Pancreas (tissue), 10 donors: ENCODE results near the gene FUCA1. TPM values are rescaled to one million over a fixed set of nuclear protein-coding genes. Genes with fewer than 3 reads are reported as not detected.

Experiments used
- ATAC-seq, 4 donors: fragments of 200-7000 bp; cut with Tn5 transposase; one replicate each; pipeline versions ENCODE4 v1.8.0 to v1.9.1; 2020; ENCODE audit warnings: mild to moderate bottlenecking in 4 of 4, moderate library complexity in 4 of 4
- DNase-seq, 6 donors: peaks; one replicate each; pipeline ENCODE4 v3.0.0-alpha.2; 2020
- FAIRE-seq: peaks from 2 replicates; lab custom pipeline; 2012; peaks lifted over from hg19 to GRCh38; lab: Jason Lieb, UNC
- H3K27ac ChIP-seq, 4 donors: fragments of 200-600 bp; sonication (generic); 1 replicate in 3 of 4; 2 replicates in 1 of 4; pipeline versions ENCODE4 v1.5.0 to v1.8.0; 2020
- H3K27me3 ChIP-seq, 4 donors: fragments of 200-600 bp; one replicate each; pipeline ENCODE4 v1.8.0; 2021
- H3K36me3 ChIP-seq, 3 donors: fragments of 200-600 bp; sonication (generic) in 1 of 3; one replicate each; pipeline versions ENCODE4 v1.5.0 to v1.8.0; 2020 to 2021
- H3K4me1 ChIP-seq, 3 donors: fragments of 200-600 bp; one replicate each; pipeline ENCODE4 v1.8.0; 2021
- H3K4me3 ChIP-seq, 4 donors: fragments of 200-600 bp; sonication (generic) in 2 of 4; one replicate each; pipeline versions ENCODE4 v1.5.0 to v1.8.0; 2020 to 2021
- H3K9me3 ChIP-seq, 4 donors: fragments of 200-600 bp; one replicate each; pipeline ENCODE4 v1.8.0; 2021
- CTCF ChIP-seq, 4 donors: fragments of 200-600 bp; sonication (generic) in 3 of 4; IDR thresholded peaks; one replicate each; pipeline versions ENCODE4 v1.5.0 to v1.8.0; 2021; ENCODE audit warnings: antibody characterized with exemption in 4 of 4
- WGBS, 2 donors: extraction: QIAGEN DNeasy Blood & Tissue Kit; methylation state at CpG; one replicate each; pipeline ENCODE4 v1.1.7; 2013; 5-methylcytosine and 5-hydroxymethylcytosine counted together
- intact Hi-C, 3 donors: fragments of 100-400 bp; cut with DNase I; formaldehyde crosslinking; loops; one replicate each; pipeline versions ENCODE4 v1.11.1 to v1.14.2; 2022
- polyA plus RNA-seq, 2 donors: library from polyadenylated mRNA; stranded (reverse); fragments of 200-250 nt; gene quantifications; one replicate each; pipeline ENCODE4 v1.2.3, GENCODE V29; 2013
- total RNA-seq, 6 donors: library from RNA; stranded (reverse); fragmentation: NEBNext Ultra II Directional in 4 of 6; extraction: Animal tissue kit (Norgen Biotek cat#: 25700) in 4 of 6; gene quantifications; one replicate each; pipeline versions ENCODE4 v1.2.1 to v1.2.4, GENCODE V29; 2021 to 2023
- donor health status: healthy with polysubstance abuse.
- donor health status: DM: no; HTN: no; CAD: no; lungs with moderate emphysema.
- donor health status: DM: no; HTN: no; CAD: no.
- donor health status: control.
- donor health status: control.
- donor health status: Bipolar disorder and iron deficiency.
- donor health status: DM: yes; HTN: yes; CAD: no.
- donor health status: DM: no; HTN: no; CAD: no.
- donor health status: DM: no; HTN: no; CAD: no.
- donor health status: DM: yes; HTN: yes; CAD: no.

FUCA1 gene
- total and polyA plus RNA-seq, 8 donors: 8.3 to 27.8 (median 15.7) TPM

- no peak overlapping the region for H3K27ac ChIP-seq
- no peaks in the 10 kb centered on the region for H3K36me3 ChIP-seq
- H3K9me3 ChIP-seq: no peaks in the 10 kb centered on the region
- intact Hi-C loops: no loop called here
- no peak overlapping the region for H3K4me3 ChIP-seq
- DNase-seq: no peak
- FAIRE-seq: no peak
- H3K4me1 ChIP-seq: peaks cover 0 to 4% (median 0%) of the 10 kb centered on the region in 3 donors
- 71 to 78% methylated on average over 10 of the region's 10 CpGs for WGBS, 2 donors
- peak in 1 of 4 donors; percentile 31 for ATAC-seq
- H3K27me3 ChIP-seq: no peaks in the 10 kb centered on the region
- TF ChIP-seq CTCF (IDR thresholded peaks at IDR 0.05): no peak
These were observed 41.3 kb upstream of the FUCA1 start for GRCh38 chr1:23909412-23909811.

- TF ChIP-seq CTCF (IDR thresholded peaks at IDR 0.05): no peak
- WGBS, 2 donors: 61 to 83% methylated on average over 7 to 9 of the region's 9 CpGs
These were observed 40.6 kb upstream of the FUCA1 start for GRCh38 chr1:23908453-23909341.

GRCh38 chr1:23906731-23907130 is 38.6 kb upstream of the FUCA1 start:
- Histone ChIP-seq H3K36me3 (no peaks in the 10 kb centered on the region), H3K4me3 (no peak overlapping the region), H3K4me1 (peaks cover 0 to 4% (median 0%) of the 10 kb centered on the region in 3 donors), H3K27me3 (peaks cover 0 to 6% (median 0%) of the 10 kb centered on the region in 4 donors), H3K27ac (no peak overlapping the region), H3K9me3 (no peaks in the 10 kb centered on the region)
- 78 to 96% methylated on average over 1 of the region's 1 CpG for WGBS, 2 donors
- no peak for DNase-seq
- intact Hi-C loops: no loop called here
- no peak for TF ChIP-seq CTCF (IDR thresholded peaks at IDR 0.05)
- ATAC-seq: no peak
- no peak for FAIRE-seq

More at GRCh38 chr1:23908453-23909341, 40.6 kb upstream of the FUCA1 start:
- intact Hi-C loops: no loop called here
- Histone ChIP-seq H3K4me1 (peaks cover 0 to 4% (median 0%) of the 10 kb centered on the region in 3 donors), H3K36me3 (no peaks in the 10 kb centered on the region), H3K9me3 (no peaks in the 10 kb centered on the region), H3K27ac (no peak overlapping the region), H3K4me3 (no peak overlapping the region), H3K27me3 (peaks cover 0 to under 1% (median 0%) of the 10 kb centered on the region in 4 donors)
- FAIRE-seq (no peak), DNase-seq (no peak), ATAC-seq (peak in 2 of 4 donors; percentile 48 to 60)

- intact Hi-C loops: no loop called here
- FAIRE-seq (no peak), ATAC-seq (no peak), DNase-seq (no peak)
- 86 to 87% methylated on average over 7 of the region's 7 CpGs for WGBS, 2 donors
- H3K27me3 ChIP-seq: peaks cover 0 to 6% (median 0%) of the 10 kb centered on the region in 4 donors
- no peaks in the 10 kb centered on the region for H3K9me3 ChIP-seq
- H3K4me3 ChIP-seq: no peak overlapping the region
- no peak for TF ChIP-seq CTCF (IDR thresholded peaks at IDR 0.05)
- H3K27ac ChIP-seq: no peak overlapping the region
- no peaks in the 10 kb centered on the region for H3K36me3 ChIP-seq
- peaks cover 0 to 4% (median 0%) of the 10 kb centered on the region in 3 donors for H3K4me1 ChIP-seq
These were observed 37.5 kb upstream of the FUCA1 start for GRCh38 chr1:23905461-23906025.
